DND-41 (cell line): ENCODE measurements around the gene IGFBP4.

Experiments used
- ATAC-seq: fragments of 200-7000 bp; cut with Tn5 transposase; 3 replicates; pipeline ENCODE4 v1.9.1; 2021; ENCODE audit warnings: low read depth; ENCODE audit not compliant: insufficient read depth
- DNase-seq: peaks from one replicate; pipeline ENCODE4 v3.0.0-alpha.2; 2020
- H2AFZ ChIP-seq: 2 replicates; pipeline ENCODE4 v1.6.0; 2012; ENCODE audit warnings: low read depth, low read length
- H3K27ac ChIP-seq: 2 replicates; pipeline ENCODE4 v1.5.1; 2012; ENCODE audit warnings: low read length, inconsistent platforms
- H3K27me3 ChIP-seq: fragments of 200-600 bp; sonication (generic); 2 replicates; pipeline ENCODE4 v1.6.0; 2012; ENCODE audit warnings: low read length, mild to moderate bottlenecking, inconsistent platforms; ENCODE audit not compliant: insufficient read depth, poor library complexity
- H3K36me3 ChIP-seq: 2 replicates; pipeline ENCODE4 v1.5.1; 2012; ENCODE audit warnings: low read length, inconsistent platforms; ENCODE audit not compliant: insufficient read depth
- H3K4me1 ChIP-seq: 2 replicates; pipeline ENCODE4 v1.5.1; 2012; ENCODE audit warnings: mild to moderate bottlenecking, low read length; ENCODE audit not compliant: insufficient read depth
- H3K4me2 ChIP-seq: 2 replicates; pipeline ENCODE4 v1.6.0; 2012; ENCODE audit warnings: mild to moderate bottlenecking, moderate library complexity, low read length, inconsistent platforms; ENCODE audit not compliant: insufficient read depth
- H3K4me3 ChIP-seq, 2 experiments: fragments of 200-600 bp in 1 of 2; shearing (Covaris generic) in 1 of 2; 2 replicates each; pipeline ENCODE4 v1.5.1; 2012 to 2016; ENCODE audit warnings: inconsistent platforms in 2 of 2, low read length in 2 of 2, mild to moderate bottlenecking in 2 of 2, low read depth in 1 of 2, moderate library complexity in 1 of 2
- H3K79me2 ChIP-seq: 2 replicates; pipeline ENCODE4 v1.6.0; 2012; ENCODE audit warnings: low read length, inconsistent platforms; ENCODE audit not compliant: insufficient read depth
- H3K9ac ChIP-seq: 2 replicates; pipeline ENCODE4 v1.6.0; 2012; ENCODE audit warnings: low read depth, mild to moderate bottlenecking, inconsistent platforms, low read length, moderate library complexity
- H3K9me3 ChIP-seq: 2 replicates; pipeline ENCODE4 v1.5.1; 2012; ENCODE audit warnings: low read length, moderate library complexity, mild to moderate bottlenecking, inconsistent platforms; ENCODE audit not compliant: insufficient read depth, severe bottlenecking
- H4K20me1 ChIP-seq: 2 replicates; pipeline ENCODE4 v1.6.0; 2012; ENCODE audit warnings: low read length; ENCODE audit not compliant: insufficient read depth
- CTCF ChIP-seq: IDR thresholded peaks from 2 replicates; pipeline ENCODE4 v1.5.1; 2012; ENCODE audit warnings: borderline replicate concordance, low read length, moderate library complexity, mild to moderate bottlenecking; ENCODE audit not compliant: poor library complexity, severe bottlenecking; ENCODE audit errors: extremely low read depth
- EZH2 ChIP-seq: IDR thresholded peaks from 3 replicates; pipeline ENCODE4 v1.6.1; 2012; ENCODE audit warnings: borderline replicate concordance, low read depth, mild to moderate bottlenecking, moderate library complexity, low read length, inconsistent platforms; ENCODE audit not compliant: severe bottlenecking

The IGFBP4 gene

GRCh38 chr17:40454613-40454995 lies 11.4 kb downstream of the IGFBP4 start:
- no peak for DNase-seq
- Histone ChIP-seq H3K79me2 (peaks cover 17% of the 10 kb centered on the region), H4K20me1 (no peaks in the 10 kb centered on the region), H3K36me3 (peaks cover 57% of the 10 kb centered on the region), H3K27me3 (no peaks in the 10 kb centered on the region), H3K4me1 (no peaks in the 10 kb centered on the region), H2AFZ (no peak overlapping the region), H3K27ac (no peak overlapping the region), H3K9ac (no peak overlapping the region), H3K9me3 (no peaks in the 10 kb centered on the region), H3K4me2 (no peak overlapping the region), H3K4me3 (no peak overlapping the region)
- ATAC-seq, result no peak
- no peak for TF ChIP-seq CTCF
- no peak for TF ChIP-seq EZH2

GRCh38 chr17:40456396-40456951 lies 13.2 kb downstream of the IGFBP4 start:
- TF ChIP-seq CTCF, result no peak
- DNase-seq (no peak), ATAC-seq (no peak)
- Histone ChIP-seq H3K9me3 (no peaks in the 10 kb centered on the region), H3K79me2 (0 out of 2 replicates have a peak, but pooled peaks cover 1% of the 10 kb centered on the region), H3K27me3 (no peaks in the 10 kb centered on the region), H3K4me2 (no peak overlapping the region), H3K27ac (no peak overlapping the region; the same call in 1 of the 2 replicates), H3K9ac (no peak overlapping the region), H3K4me3 (no peak overlapping the region), H4K20me1 (no peaks in the 10 kb centered on the region), H3K36me3 (peaks cover 57% of the 10 kb centered on the region), H3K4me1 (no peaks in the 10 kb centered on the region), H2AFZ (no peak overlapping the region)

GRCh38 chr17:40457369-40457768 lies 14.1 kb downstream of the IGFBP4 start:
- H4K20me1 ChIP-seq, result no peaks in the 10 kb centered on the region

More at GRCh38 chr17:40457369-40457768, 14.1 kb downstream of the IGFBP4 start:
- H3K9ac ChIP-seq, result no peak overlapping the region
- no peak overlapping the region for H3K4me3 ChIP-seq
- ATAC-seq, result no peak
- peaks cover 54% of the 10 kb centered on the region for H3K36me3 ChIP-seq
- H3K4me1 ChIP-seq, result no peaks in the 10 kb centered on the region
- H3K79me2 ChIP-seq, result no peaks in the 10 kb centered on the region
- no peaks in the 10 kb centered on the region for H3K9me3 ChIP-seq
- H3K27me3 ChIP-seq, result no peaks in the 10 kb centered on the region
- H2AFZ ChIP-seq, result no peak overlapping the region
- no peak overlapping the region for H3K27ac ChIP-seq
- no peak overlapping the region for H3K4me2 ChIP-seq
- DNase-seq, result no peak
- no peak for TF ChIP-seq EZH2
- TF ChIP-seq CTCF, result no peak
